Karpas-422 (cell line): ENCODE results near the gene OR9G4. TPM values are rescaled to one million over a fixed set of nuclear protein-coding genes. Genes with fewer than 3 reads are reported as not detected.
A peak's percentile ranks its signal among the peaks of the same experiment; 100 is the strongest.

Source experiments
- DNase-seq: peaks from one replicate; pipeline ENCODE4 v3.0.0-alpha.2; 2015
- H2AFZ ChIP-seq: fragments of 200-600 bp; sonication (generic); 2 replicates; pipeline ENCODE4 v1.6.1; 2014; ENCODE audit warnings: antibody characterized with exemption, low read length, mixed read lengths
- H3K27ac ChIP-seq: fragments of 200-600 bp; sonication (generic); 2 replicates; pipeline ENCODE4 v1.5.1; 2014; ENCODE audit warnings: mild to moderate bottlenecking, low read length, moderate library complexity
- H3K27me3 ChIP-seq: fragments of 200-600 bp; sonication (generic); 2 replicates; pipeline ENCODE4 v1.6.1; 2014; ENCODE audit warnings: low read length, mixed read lengths
- H3K36me3 ChIP-seq: fragments of 200-600 bp; sonication (generic); 2 replicates; pipeline ENCODE4 v1.6.1; 2014; ENCODE audit warnings: low read length, mixed read lengths; ENCODE audit not compliant: insufficient read depth
- H3K4me1 ChIP-seq: fragments of 200-600 bp; sonication (generic); 2 replicates; pipeline ENCODE4 v1.6.1; 2014; ENCODE audit warnings: mild to moderate bottlenecking, low read length, mixed read lengths
- H3K4me2 ChIP-seq: fragments of 200-600 bp; sonication (generic); 2 replicates; pipeline ENCODE4 v1.6.1; 2014; ENCODE audit warnings: low read length, low read depth, mild to moderate bottlenecking; ENCODE audit not compliant: poor library complexity, severe bottlenecking
- H3K4me3 ChIP-seq: fragments of 200-600 bp; sonication (generic); 2 replicates; pipeline ENCODE4 v1.5.1; 2014; ENCODE audit warnings: mild to moderate bottlenecking, antibody characterized with exemption, low read length, mixed read lengths
- H3K79me2 ChIP-seq: fragments of 200-600 bp; sonication (generic); 2 replicates; pipeline ENCODE4 v1.6.1; 2014; ENCODE audit warnings: mild to moderate bottlenecking, low read length, mixed read lengths
- H3K9ac ChIP-seq: fragments of 200-600 bp; sonication (generic); 2 replicates; pipeline ENCODE4 v1.6.0; 2014; ENCODE audit warnings: low read length
- H3K9me2 ChIP-seq: fragments of 200-600 bp; sonication (generic), shearing (Covaris generic); replicated peaks from 2 replicates; pipeline ENCODE4 v1.6.0; 2014; ENCODE audit warnings: mild to moderate bottlenecking, low read length, moderate library complexity; ENCODE audit not compliant: insufficient read depth
- H3K9me3 ChIP-seq: fragments of 300-700, 200-600 bp; sonication (generic); 2 replicates; pipeline ENCODE4 v1.6.1; 2014; ENCODE audit warnings: low read length, mixed read lengths
- H4K20me1 ChIP-seq: fragments of 200-600 bp; sonication (generic); 2 replicates; pipeline ENCODE4 v1.6.1; 2014; ENCODE audit warnings: mild to moderate bottlenecking, antibody characterized with exemption, low read length, low read depth; ENCODE audit not compliant: insufficient read depth
- total RNA-seq: library from RNA; depleted of rRNA; stranded (reverse); fragments of >200 nt; shearing (Covaris generic); gene quantifications from 2 replicates; pipeline ENCODE4 v1.2.3, GENCODE V29; 2014; ENCODE audit warnings: low replicate concordance; rRNA removed

OR9G4 gene
- total RNA-seq, result not detected in 2 replicates

DNA sequence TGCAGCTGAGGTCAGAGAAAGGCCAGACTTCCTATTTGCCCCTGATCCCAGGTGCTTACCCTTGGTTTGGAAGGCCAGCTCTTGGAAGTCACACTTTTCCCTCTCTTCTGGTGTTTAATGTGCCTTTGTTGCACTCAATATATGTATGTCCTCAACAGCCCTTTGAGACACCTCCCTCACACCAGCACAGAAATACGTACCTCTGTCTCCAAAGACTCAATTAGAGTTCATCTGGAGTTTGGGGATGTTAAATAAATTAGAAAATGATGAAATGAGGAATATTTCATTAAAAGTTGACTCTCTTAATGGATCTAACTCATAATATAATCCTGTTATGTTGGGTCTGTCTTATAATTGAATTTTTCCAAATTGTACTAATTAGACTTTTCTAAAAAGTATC is at the start of gene OR9G4:
TSS of gene OR9G4 (minus strand) at position 101 of the 400 bp plus-strand sequence. CDS start 4,931 bp downstream, outside the sequence.
- Histone ChIP-seq H3K4me1 (no peaks in the 10 kb centered on the region), H3K36me3 (no peaks in the 10 kb centered on the region), H3K4me2 (no peak within 1 kb of the TSS), H3K9me2 (no peaks in the 10 kb centered on the region), H3K4me3 (no peak within 1 kb of the TSS), H3K27ac (no peak within 1 kb of the TSS), H3K9ac (no peak within 1 kb of the TSS), H2AFZ (no peak within 1 kb of the TSS), H3K79me2 (no peaks in the 10 kb centered on the region), H3K9me3 (0 out of 2 replicates have a peak, but pooled peaks cover 3% of the 10 kb centered on the region), H4K20me1 (no peaks in the 10 kb centered on the region), H3K27me3 (no peaks in the 10 kb centered on the region)
- no peak for DNase-seq

DNA sequence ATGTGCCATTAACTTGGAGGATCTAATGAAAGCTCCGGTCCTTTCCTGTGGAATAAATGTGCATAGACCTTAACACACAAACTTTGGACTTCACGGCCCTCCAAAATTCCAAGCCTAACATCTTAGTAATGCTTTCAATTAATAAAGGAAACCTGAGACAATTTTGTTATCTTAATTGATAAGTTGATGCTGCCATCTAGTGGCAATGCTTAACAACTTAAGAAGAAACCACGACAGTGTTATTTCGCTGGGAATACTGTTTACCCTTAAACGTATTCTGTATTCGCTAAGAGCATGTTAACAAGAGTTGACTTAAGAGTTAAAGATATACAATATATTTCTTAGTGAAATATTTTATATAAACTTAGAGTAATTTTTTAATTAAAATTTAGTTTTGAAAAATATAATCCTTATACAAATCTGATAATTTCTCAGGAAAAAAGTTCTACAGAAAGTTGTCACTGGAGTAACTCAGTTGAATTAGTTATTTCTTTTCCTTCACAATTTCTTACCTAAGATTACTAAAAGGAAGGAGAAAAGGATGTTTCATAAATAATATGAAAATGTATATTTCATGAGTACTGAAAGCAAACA is 35.0 kb upstream of the OR9G4 start:
- H2AFZ ChIP-seq, result peak overlapping the region; percentile 31; the same call in 1 of the 2 replicates
- H3K4me3 ChIP-seq, result no peak overlapping the region
- H3K9ac ChIP-seq, result no peak overlapping the region
- H4K20me1 ChIP-seq, result no peaks in the 10 kb centered on the region
- H3K79me2 ChIP-seq, result no peaks in the 10 kb centered on the region
- no peak overlapping the region for H3K4me2 ChIP-seq
- DNase-seq, result peak; percentile 88
- H3K27me3 ChIP-seq, result no peaks in the 10 kb centered on the region
- H3K4me1 ChIP-seq, result no peaks in the 10 kb centered on the region; the same call in 1 of the 2 replicates
- no peak overlapping the region for H3K27ac ChIP-seq
- H3K9me2 ChIP-seq, result no peaks in the 10 kb centered on the region
- H3K36me3 ChIP-seq, result no peaks in the 10 kb centered on the region
- H3K9me3 ChIP-seq, result no peaks in the 10 kb centered on the region

GRCh38 chr11:56782167-56782847 is 33.8 kb upstream of the OR9G4 start:
- peak; percentile 43 for DNase-seq
- Histone ChIP-seq H4K20me1 (no peaks in the 10 kb centered on the region), H3K4me3 (no peak overlapping the region), H3K4me2 (no peak overlapping the region), H2AFZ (no peak overlapping the region), H3K9me3 (no peaks in the 10 kb centered on the region), H3K9ac (no peak overlapping the region), H3K36me3 (no peaks in the 10 kb centered on the region), H3K9me2 (no peaks in the 10 kb centered on the region), H3K27me3 (no peaks in the 10 kb centered on the region), H3K4me1 (no peaks in the 10 kb centered on the region; the same call in 1 of the 2 replicates), H3K79me2 (no peaks in the 10 kb centered on the region), H3K27ac (no peak overlapping the region)

DNA sequence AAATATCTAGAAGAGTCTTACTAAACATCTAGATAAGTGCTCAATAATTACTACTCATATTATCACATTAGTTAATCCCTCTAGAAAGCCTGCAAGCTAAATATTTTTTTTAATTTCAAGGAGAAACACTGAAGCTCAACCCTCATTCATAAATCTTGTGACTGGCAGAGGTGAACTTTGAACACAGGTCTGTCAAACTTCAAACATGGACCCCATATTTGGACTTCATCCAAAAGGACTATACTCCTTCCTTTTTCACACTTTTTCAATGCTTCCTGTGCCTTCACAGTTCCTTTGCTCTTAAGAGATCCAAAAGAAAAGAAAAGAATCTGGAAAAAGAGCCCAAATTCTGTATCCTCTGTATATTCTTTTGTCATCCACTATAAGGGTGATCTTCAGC is 28.3 kb upstream of the OR9G4 start:
- H3K9me2 ChIP-seq, result no peaks in the 10 kb centered on the region
- no peak for DNase-seq
- H3K36me3 ChIP-seq, result no peaks in the 10 kb centered on the region
- H3K9me3 ChIP-seq, result no peaks in the 10 kb centered on the region
- H3K27ac ChIP-seq, result no peak overlapping the region
- H3K4me3 ChIP-seq, result no peak overlapping the region
- H3K9ac ChIP-seq, result no peak overlapping the region
- no peak overlapping the region for H2AFZ ChIP-seq
- no peaks in the 10 kb centered on the region for H3K4me1 ChIP-seq
- no peaks in the 10 kb centered on the region for H3K27me3 ChIP-seq
- no peaks in the 10 kb centered on the region for H4K20me1 ChIP-seq
- H3K79me2 ChIP-seq, result no peaks in the 10 kb centered on the region
- H3K4me2 ChIP-seq, result no peak overlapping the region

DNA sequence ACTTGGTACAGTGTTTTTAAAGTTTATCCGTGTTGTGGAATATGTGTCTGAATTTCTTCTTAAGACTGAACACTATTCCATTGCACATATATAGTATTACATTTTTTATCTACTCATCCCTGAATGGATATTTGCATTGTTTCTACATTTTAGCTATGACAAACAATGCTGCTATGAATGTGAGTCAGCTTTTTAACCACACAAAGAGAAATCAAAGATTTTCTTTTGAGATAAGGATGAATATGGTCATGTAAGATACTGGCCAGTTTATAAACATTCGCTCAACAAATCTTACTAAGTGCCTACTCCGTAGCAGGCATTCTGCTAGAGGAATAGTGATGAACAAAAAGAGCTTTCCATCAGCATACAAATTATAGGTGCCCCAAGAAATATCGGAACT is 16.5 kb upstream of the OR9G4 start:
- no peaks in the 10 kb centered on the region for H3K27me3 ChIP-seq
- H2AFZ ChIP-seq, result no peak overlapping the region
- no peaks in the 10 kb centered on the region for H3K79me2 ChIP-seq
- H3K9me3 ChIP-seq, result no peaks in the 10 kb centered on the region
- no peaks in the 10 kb centered on the region for H3K36me3 ChIP-seq
- no peaks in the 10 kb centered on the region for H3K4me1 ChIP-seq
- H3K4me2 ChIP-seq, result no peak overlapping the region
- H3K27ac ChIP-seq, result no peak overlapping the region
- no peak overlapping the region for H3K9ac ChIP-seq
- H3K9me2 ChIP-seq, result no peaks in the 10 kb centered on the region
- no peaks in the 10 kb centered on the region for H4K20me1 ChIP-seq
- no peak for DNase-seq
- H3K4me3 ChIP-seq, result no peak overlapping the region

DNA sequence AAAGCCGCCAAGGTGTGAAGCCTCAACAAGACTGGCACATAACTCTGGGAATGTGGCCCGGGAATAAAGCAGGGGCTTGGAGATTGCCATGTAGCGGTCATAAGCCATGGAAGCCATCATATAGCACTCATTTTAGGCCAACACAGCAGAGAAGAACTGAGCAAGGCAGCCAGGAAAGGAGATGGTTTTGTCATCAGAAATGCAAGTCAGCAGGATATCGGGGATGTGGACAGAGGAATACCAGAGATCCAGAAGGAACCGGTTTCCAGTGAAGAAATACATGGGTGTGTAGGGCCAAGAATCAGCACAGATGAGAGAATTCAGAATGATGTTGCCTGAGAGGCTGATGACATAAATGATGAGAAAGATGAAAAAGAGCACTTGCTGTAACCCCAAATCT is 3.0 kb upstream of the OR9G4 start:
- no peaks in the 10 kb centered on the region for H3K79me2 ChIP-seq
- H3K27ac ChIP-seq, result no peak overlapping the region
- H3K36me3 ChIP-seq, result no peaks in the 10 kb centered on the region
- H3K27me3 ChIP-seq, result no peaks in the 10 kb centered on the region
- no peaks in the 10 kb centered on the region for H4K20me1 ChIP-seq
- no peak overlapping the region for H3K4me2 ChIP-seq
- no peak overlapping the region for H3K9ac ChIP-seq
- H2AFZ ChIP-seq, result no peak overlapping the region
- H3K4me1 ChIP-seq, result no peaks in the 10 kb centered on the region
- H3K9me3 ChIP-seq, result no peaks in the 10 kb centered on the region
- no peak overlapping the region for H3K4me3 ChIP-seq
- H3K9me2 ChIP-seq, result no peaks in the 10 kb centered on the region
- DNase-seq, result no peak

DNA sequence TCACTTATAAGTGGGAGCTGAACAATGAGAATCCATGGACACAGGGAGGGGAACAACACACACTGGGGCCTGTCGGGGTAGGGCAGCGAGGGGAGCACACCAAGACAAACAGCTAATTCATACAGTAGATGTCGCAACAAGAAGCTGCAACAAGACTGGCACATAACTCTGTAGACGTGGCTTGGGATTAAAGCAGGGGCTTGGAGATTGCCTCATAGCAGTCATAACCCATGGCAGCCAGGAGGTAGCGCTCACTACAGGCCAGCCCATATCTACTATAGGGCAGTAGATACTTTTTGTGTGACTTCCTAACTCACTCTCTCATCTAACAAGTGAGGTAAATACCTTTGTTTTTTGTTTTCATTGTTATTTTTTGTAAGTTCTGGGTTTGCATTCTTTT is 1.7 kb upstream of the OR9G4 start:
- Histone ChIP-seq H3K4me2 (no peak overlapping the region), H3K9me3 (no peaks in the 10 kb centered on the region), H3K27ac (no peak overlapping the region), H3K79me2 (no peaks in the 10 kb centered on the region), H3K9ac (no peak overlapping the region), H3K27me3 (no peaks in the 10 kb centered on the region), H3K4me1 (no peaks in the 10 kb centered on the region), H3K4me3 (no peak overlapping the region), H4K20me1 (no peaks in the 10 kb centered on the region), H3K9me2 (no peaks in the 10 kb centered on the region), H3K36me3 (no peaks in the 10 kb centered on the region), H2AFZ (no peak overlapping the region)
- DNase-seq, result peak; percentile 40

- H3K9me3 ChIP-seq, result 0 out of 2 replicates have a peak, but pooled peaks cover 3% of the 10 kb centered on the region
- no peaks in the 10 kb centered on the region for H3K36me3 ChIP-seq
- no peaks in the 10 kb centered on the region for H3K27me3 ChIP-seq
- H3K79me2 ChIP-seq, result no peaks in the 10 kb centered on the region
- no peak overlapping the region for H3K4me2 ChIP-seq
- no peak for DNase-seq
- H3K27ac ChIP-seq, result no peak overlapping the region
- no peak overlapping the region for H3K9ac ChIP-seq
- no peaks in the 10 kb centered on the region for H4K20me1 ChIP-seq
- H2AFZ ChIP-seq, result no peak overlapping the region
- H3K4me1 ChIP-seq, result no peaks in the 10 kb centered on the region
- H3K9me2 ChIP-seq, result no peaks in the 10 kb centered on the region
- no peak overlapping the region for H3K4me3 ChIP-seq
Observed at GRCh38 chr11:56740886-56741285, 7.6 kb downstream of the OR9G4 start.
